DOHH2 (cell line): ENCODE data around the gene WDFY2.

Source experiments
- H3F3A ChIP-seq: fragments of 200-600 bp; sonication (generic), shearing (Covaris generic); 2 replicates; pipeline ENCODE4 v1.6.0; 2016; ENCODE audit warnings: antibody characterized with exemption, mild to moderate bottlenecking; ENCODE audit not compliant: control insufficient read depth, insufficient read depth
- H3K27ac ChIP-seq: fragments of 200-600 bp; sonication (generic); 2 replicates; pipeline ENCODE4 v1.5.1; 2014; ENCODE audit warnings: low read depth, mild to moderate bottlenecking, low read length, moderate library complexity
- H3K27me3 ChIP-seq: fragments of 200-600 bp; sonication (generic); 2 replicates; pipeline ENCODE4 v1.6.1; 2014; ENCODE audit warnings: mild to moderate bottlenecking, low read length, mixed read lengths; ENCODE audit not compliant: control insufficient read depth
- H3K36me3 ChIP-seq: fragments of 200-600 bp; sonication (generic); 2 replicates; pipeline ENCODE4 v1.6.1; 2014; ENCODE audit warnings: mild to moderate bottlenecking, low read length, moderate library complexity, mixed read lengths; ENCODE audit not compliant: control insufficient read depth
- H3K4me1 ChIP-seq: fragments of 200-600 bp; sonication (generic); 2 replicates; pipeline ENCODE4 v1.6.1; 2014; ENCODE audit warnings: mild to moderate bottlenecking, low read length, mixed read lengths; ENCODE audit not compliant: control insufficient read depth
- H3K4me2 ChIP-seq: fragments of 200-600 bp; sonication (generic); 2 replicates; pipeline ENCODE4 v1.6.0; 2014; ENCODE audit warnings: mild to moderate bottlenecking, low read length, moderate library complexity
- H3K4me3 ChIP-seq: fragments of 200-600 bp; sonication (generic); 2 replicates; pipeline ENCODE4 v1.5.1; 2014; ENCODE audit warnings: mild to moderate bottlenecking, low read length, mixed read lengths
- H3K79me2 ChIP-seq: fragments of 200-600 bp; sonication (generic); 2 replicates; pipeline ENCODE4 v1.6.1; 2014; ENCODE audit warnings: mild to moderate bottlenecking, low read length, mixed read lengths; ENCODE audit not compliant: control insufficient read depth
- H3K9me2 ChIP-seq: fragments of 200-600 bp; sonication (generic); replicated peaks from 2 replicates; pipeline ENCODE4 v1.6.1; 2014; ENCODE audit warnings: mild to moderate bottlenecking, low read length, mixed read lengths; ENCODE audit not compliant: control insufficient read depth
- H3K9me3 ChIP-seq: fragments of 200-600 bp; sonication (generic); 2 replicates; pipeline ENCODE4 v1.6.1; 2014; ENCODE audit warnings: antibody characterized with exemption, low read length, mixed read lengths; ENCODE audit not compliant: control insufficient read depth, insufficient read depth
- H4K20me1 ChIP-seq: fragments of 200-600 bp; sonication (generic); 2 replicates; pipeline ENCODE4 v1.6.0; 2014; ENCODE audit warnings: low read depth, mild to moderate bottlenecking, antibody characterized with exemption, low read length, moderate library complexity; ENCODE audit not compliant: control insufficient read depth, insufficient read depth
- EZH2phosphoT487 ChIP-seq: fragments of 200-600 bp; sonication (generic); IDR thresholded peaks from 2 replicates; pipeline ENCODE4 v1.6.1; 2017; ENCODE audit warnings: borderline replicate concordance, mild to moderate bottlenecking, antibody characterized with exemption, low read length, moderate library complexity, mixed read lengths
- TF ChIP-seq, protein P1 (sequence below): fragments of 200-600 bp; sonication (generic); IDR thresholded peaks from one replicate; pipeline ENCODE4 v1.5.1; 2014; ENCODE audit warnings: antibody characterized with exemption, mild to moderate bottlenecking, low read depth, low read length; ENCODE audit not compliant: poor library complexity, severe bottlenecking

WDFY2 gene

DNA sequence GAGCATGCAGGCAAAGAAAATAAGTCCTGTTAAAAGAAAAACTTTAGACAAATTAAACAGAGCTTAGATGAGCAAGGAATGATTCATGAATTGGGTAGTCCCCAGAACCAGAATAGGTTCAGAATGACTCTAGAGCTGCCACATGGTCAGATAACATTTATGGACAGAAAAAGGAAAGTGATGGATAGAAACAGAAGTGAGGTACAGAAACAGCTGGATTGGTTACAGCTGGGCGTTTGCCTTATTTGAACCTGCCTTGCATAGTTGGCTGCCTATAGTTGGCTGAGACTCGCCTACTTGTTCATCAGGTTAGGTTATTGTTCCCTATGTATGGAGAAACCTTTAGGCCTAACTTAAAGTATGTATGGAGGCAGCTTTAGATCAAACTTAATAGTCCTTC is 35.4 kb downstream of the WDFY2 start:
- no peak overlapping the region for H3K27ac ChIP-seq
- TF ChIP-seq EZH2phosphoT487 = no peak
- TF ChIP-seq, protein P1, sequence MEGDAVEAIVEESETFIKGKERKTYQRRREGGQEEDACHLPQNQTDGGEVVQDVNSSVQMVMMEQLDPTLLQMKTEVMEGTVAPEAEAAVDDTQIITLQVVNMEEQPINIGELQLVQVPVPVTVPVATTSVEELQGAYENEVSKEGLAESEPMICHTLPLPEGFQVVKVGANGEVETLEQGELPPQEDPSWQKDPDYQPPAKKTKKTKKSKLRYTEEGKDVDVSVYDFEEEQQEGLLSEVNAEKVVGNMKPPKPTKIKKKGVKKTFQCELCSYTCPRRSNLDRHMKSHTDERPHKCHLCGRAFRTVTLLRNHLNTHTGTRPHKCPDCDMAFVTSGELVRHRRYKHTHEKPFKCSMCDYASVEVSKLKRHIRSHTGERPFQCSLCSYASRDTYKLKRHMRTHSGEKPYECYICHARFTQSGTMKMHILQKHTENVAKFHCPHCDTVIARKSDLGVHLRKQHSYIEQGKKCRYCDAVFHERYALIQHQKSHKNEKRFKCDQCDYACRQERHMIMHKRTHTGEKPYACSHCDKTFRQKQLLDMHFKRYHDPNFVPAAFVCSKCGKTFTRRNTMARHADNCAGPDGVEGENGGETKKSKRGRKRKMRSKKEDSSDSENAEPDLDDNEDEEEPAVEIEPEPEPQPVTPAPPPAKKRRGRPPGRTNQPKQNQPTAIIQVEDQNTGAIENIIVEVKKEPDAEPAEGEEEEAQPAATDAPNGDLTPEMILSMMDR = no peak

DNA sequence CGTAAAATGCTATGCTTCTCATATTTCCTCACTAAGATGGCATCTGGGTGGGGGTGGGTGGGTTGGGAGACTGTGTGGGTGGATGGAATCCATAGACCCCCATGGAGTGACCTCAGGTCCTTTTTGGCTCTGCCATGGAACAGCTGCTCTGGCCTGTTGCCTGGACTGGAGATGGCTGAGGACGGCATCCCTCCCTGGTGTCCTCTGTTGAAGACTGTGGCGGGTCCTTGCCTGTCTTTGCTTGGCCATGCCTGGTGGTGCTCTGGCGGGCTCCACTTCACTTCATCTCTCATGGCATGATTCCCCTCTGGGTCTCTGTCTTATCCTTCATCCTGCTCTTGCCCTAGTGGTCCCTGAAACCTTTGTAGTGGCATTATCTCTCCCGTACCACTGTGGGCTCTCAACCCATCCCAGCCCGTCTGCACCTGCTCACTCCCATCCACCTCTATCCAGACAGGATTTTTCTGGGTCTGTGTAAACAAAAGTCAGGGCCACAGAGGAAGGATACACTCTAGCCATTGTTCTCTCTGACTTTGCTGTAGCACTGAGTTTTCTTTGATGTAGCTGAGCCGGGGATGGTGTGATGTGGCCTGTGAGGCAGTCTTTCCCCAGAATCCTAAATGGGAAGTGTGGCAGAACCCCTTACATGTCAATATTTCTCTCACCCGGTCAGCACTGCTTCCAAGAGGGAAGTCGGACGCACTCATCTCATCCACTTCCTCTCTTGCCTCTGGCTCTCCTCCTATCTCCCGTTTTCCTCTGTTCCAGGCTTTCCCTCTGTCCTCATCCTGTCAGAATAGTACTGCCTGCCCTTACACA is 36.1 kb downstream of the WDFY2 start:
- no peaks in the 10 kb centered on the region for H3K27me3 ChIP-seq
- H3K79me2 ChIP-seq = no peaks in the 10 kb centered on the region
- no peaks in the 10 kb centered on the region for H3K9me2 ChIP-seq
- no peak overlapping the region for H3K4me2 ChIP-seq
- no peaks in the 10 kb centered on the region for H3K36me3 ChIP-seq
- H3K4me1 ChIP-seq = no peaks in the 10 kb centered on the region
- H3K9me3 ChIP-seq = no peaks in the 10 kb centered on the region
- no peak overlapping the region for H3K4me3 ChIP-seq
- TF ChIP-seq EZH2phosphoT487 = no peak
- TF ChIP-seq, protein P1 = no peak
- H4K20me1 ChIP-seq = no peaks in the 10 kb centered on the region
- no peaks in the 10 kb centered on the region for H3F3A ChIP-seq
- no peak overlapping the region for H3K27ac ChIP-seq

More for the DNA sequence above, 35.4 kb downstream of the WDFY2 start:
- no peaks in the 10 kb centered on the region for H3F3A ChIP-seq
- H3K4me1 ChIP-seq = peaks cover 3% of the 10 kb centered on the region
- no peaks in the 10 kb centered on the region for H3K36me3 ChIP-seq
- H3K9me3 ChIP-seq = no peaks in the 10 kb centered on the region
- H3K9me2 ChIP-seq = no peaks in the 10 kb centered on the region
- 0 out of 2 replicates have a peak, but pooled peaks cover under 1% of the 10 kb centered on the region for H3K79me2 ChIP-seq
- no peaks in the 10 kb centered on the region for H4K20me1 ChIP-seq
- no peak overlapping the region for H3K4me3 ChIP-seq
- no peaks in the 10 kb centered on the region for H3K27me3 ChIP-seq
- no peak overlapping the region for H3K4me2 ChIP-seq

DNA sequence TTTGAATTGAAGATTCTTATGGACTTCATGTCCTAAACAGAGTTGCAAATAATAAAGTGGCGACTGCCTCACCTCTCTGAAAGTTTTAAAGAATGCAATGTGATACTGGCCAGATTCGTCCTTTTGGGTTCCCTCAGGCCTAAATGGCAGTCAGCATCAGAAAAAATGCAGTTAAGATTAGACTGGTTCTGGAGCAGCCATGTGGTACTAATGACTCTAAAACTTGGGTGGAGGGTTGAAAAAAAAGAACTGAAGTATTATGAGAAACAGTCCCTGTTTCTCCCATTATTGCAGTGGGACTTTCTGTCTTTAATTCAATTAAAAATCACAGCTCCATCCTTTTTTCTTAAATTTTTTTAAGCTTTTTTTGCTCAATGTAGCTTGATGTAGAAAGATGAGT is 37.3 kb downstream of the WDFY2 start:
- Histone ChIP-seq H3K36me3 (no peaks in the 10 kb centered on the region), H3K27ac (no peak overlapping the region), H3K4me2 (no peak overlapping the region), H4K20me1 (no peaks in the 10 kb centered on the region), H3K27me3 (no peaks in the 10 kb centered on the region), H3K4me3 (no peak overlapping the region), H3K79me2 (no peaks in the 10 kb centered on the region), H3K9me2 (no peaks in the 10 kb centered on the region), H3K9me3 (no peaks in the 10 kb centered on the region), H3K4me1 (no peaks in the 10 kb centered on the region), H3F3A (no peaks in the 10 kb centered on the region)
- TF ChIP-seq, protein P1 = no peak
- TF ChIP-seq EZH2phosphoT487 = no peak
